Endothelial cell of hepatic sinusoid (primary cell): ENCODE data around the gene IGIP.

ENCODE experiments used
- in situ Hi-C: cut with HindIII; loops from 2 replicates; pipeline ENCODE4 v1.10.0; 2017; ENCODE audit warnings: low sequenced_read_pairs

Gene IGIP

GRCh38 chr5:140140435-140140834, 14.7 kb downstream of the IGIP start:
- in situ Hi-C loops = no loop called here

GRCh38 chr5:140141241-140141640, 15.5 kb downstream of the IGIP start:
- in situ Hi-C loops = no loop called here

GRCh38 chr5:140142246-140142645, 16.5 kb downstream of the IGIP start:
- in situ Hi-C loops = no loop called here

- in situ Hi-C loops = no loop called here
Observed at GRCh38 chr5:140142856-140143255, 17.1 kb downstream of the IGIP start.

GRCh38 chr5:140143521-140144258, 18.0 kb downstream of the IGIP start:
- in situ Hi-C loops = no loop called here

GRCh38 chr5:140145256-140145655, 19.5 kb downstream of the IGIP start:
- in situ Hi-C loops = no loop called here

- in situ Hi-C loops = no loop called here
Observed at GRCh38 chr5:140145818-140146522, 20.2 kb downstream of the IGIP start.

GRCh38 chr5:140146523-140146842, 20.7 kb downstream of the IGIP start:
- in situ Hi-C loops = no loop called here

GRCh38 chr5:140147460-140147859, 21.7 kb downstream of the IGIP start:
- in situ Hi-C loops = no loop called here

- in situ Hi-C loops = no loop called here
Observed at GRCh38 chr5:140148508-140148907, 22.8 kb downstream of the IGIP start.

- in situ Hi-C loops = loop anchor here (5.0 kb wide), 1 partner anchor 78 kb away; no protein-coding TSS in a partner anchor
Observed at GRCh38 chr5:140150201-140150600, 24.5 kb downstream of the IGIP start.

GRCh38 chr5:140151144-140152021, 25.6 kb downstream of the IGIP start:
- in situ Hi-C loops = loop anchor here (5.0 kb wide), 1 partner anchor 79 kb away; no protein-coding TSS in a partner anchor

- in situ Hi-C loops = loop anchor here (5.0 kb wide), 1 partner anchor 80 kb away; no protein-coding TSS in a partner anchor
Observed at GRCh38 chr5:140152022-140152999, 26.6 kb downstream of the IGIP start.

- in situ Hi-C loops = loop anchor here (5.0 kb wide), 1 partner anchor 81 kb away; no protein-coding TSS in a partner anchor
Observed at GRCh38 chr5:140153255-140153654, 27.5 kb downstream of the IGIP start.

GRCh38 chr5:140153905-140154304, 28.2 kb downstream of the IGIP start:
- in situ Hi-C loops = loop anchor here (5.0 kb wide), 1 partner anchor 82 kb away; no protein-coding TSS in a partner anchor

GRCh38 chr5:140154710-140155381, 29.1 kb downstream of the IGIP start:
- in situ Hi-C loops = loop anchor here (5.0 kb wide), 1 partner anchor 83 kb away; no protein-coding TSS in a partner anchor

- in situ Hi-C loops = no loop called here
Observed at GRCh38 chr5:140157032-140157781, 31.5 kb downstream of the IGIP start.

- in situ Hi-C loops = no loop called here
Observed at GRCh38 chr5:140159014-140159927, 33.5 kb downstream of the IGIP start.
